GM12874 (cell line): Measurements from ENCODE around the gene ASNS.

Experiments used
- TF ChIP-seq, protein P1 (sequence below): IDR thresholded peaks from 2 replicates; pipeline ENCODE4 v1.5.1; 2011; ENCODE audit warnings: low read depth, mild to moderate bottlenecking, control low read depth, low read length, moderate library complexity; ENCODE audit not compliant: insufficient read depth

ASNS gene, protein sequence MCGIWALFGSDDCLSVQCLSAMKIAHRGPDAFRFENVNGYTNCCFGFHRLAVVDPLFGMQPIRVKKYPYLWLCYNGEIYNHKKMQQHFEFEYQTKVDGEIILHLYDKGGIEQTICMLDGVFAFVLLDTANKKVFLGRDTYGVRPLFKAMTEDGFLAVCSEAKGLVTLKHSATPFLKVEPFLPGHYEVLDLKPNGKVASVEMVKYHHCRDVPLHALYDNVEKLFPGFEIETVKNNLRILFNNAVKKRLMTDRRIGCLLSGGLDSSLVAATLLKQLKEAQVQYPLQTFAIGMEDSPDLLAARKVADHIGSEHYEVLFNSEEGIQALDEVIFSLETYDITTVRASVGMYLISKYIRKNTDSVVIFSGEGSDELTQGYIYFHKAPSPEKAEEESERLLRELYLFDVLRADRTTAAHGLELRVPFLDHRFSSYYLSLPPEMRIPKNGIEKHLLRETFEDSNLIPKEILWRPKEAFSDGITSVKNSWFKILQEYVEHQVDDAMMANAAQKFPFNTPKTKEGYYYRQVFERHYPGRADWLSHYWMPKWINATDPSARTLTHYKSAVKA

GRCh38 chr7:97872025-97872669 lies at the start of gene ASNS:
TSS of gene ASNS (minus strand) at chr7:97872408. CDS start at chr7:97869156, 3,252 bp downstream.
- TF ChIP-seq, protein P1, sequence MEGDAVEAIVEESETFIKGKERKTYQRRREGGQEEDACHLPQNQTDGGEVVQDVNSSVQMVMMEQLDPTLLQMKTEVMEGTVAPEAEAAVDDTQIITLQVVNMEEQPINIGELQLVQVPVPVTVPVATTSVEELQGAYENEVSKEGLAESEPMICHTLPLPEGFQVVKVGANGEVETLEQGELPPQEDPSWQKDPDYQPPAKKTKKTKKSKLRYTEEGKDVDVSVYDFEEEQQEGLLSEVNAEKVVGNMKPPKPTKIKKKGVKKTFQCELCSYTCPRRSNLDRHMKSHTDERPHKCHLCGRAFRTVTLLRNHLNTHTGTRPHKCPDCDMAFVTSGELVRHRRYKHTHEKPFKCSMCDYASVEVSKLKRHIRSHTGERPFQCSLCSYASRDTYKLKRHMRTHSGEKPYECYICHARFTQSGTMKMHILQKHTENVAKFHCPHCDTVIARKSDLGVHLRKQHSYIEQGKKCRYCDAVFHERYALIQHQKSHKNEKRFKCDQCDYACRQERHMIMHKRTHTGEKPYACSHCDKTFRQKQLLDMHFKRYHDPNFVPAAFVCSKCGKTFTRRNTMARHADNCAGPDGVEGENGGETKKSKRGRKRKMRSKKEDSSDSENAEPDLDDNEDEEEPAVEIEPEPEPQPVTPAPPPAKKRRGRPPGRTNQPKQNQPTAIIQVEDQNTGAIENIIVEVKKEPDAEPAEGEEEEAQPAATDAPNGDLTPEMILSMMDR, result no peak

DNA sequence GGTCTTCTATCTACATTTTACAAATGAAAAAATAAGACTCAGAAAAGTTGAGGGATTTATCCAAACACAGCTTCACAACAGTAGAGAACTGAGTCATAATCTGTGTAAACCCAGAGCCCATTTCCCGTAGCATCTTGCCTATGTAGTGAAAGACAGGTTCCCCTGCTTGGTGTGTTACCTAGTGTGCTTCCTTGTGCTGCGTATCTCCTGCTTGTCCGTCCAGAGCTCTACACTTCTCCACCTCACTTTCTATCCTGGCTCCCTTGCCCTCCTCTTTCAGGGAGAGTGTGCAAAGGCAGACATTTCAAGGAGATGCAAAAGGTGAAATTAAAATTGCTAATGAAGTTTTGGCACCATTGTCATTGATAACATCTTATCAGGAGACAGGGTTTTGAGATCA lies 1.4 kb upstream of the ASNS start:
- TF ChIP-seq, protein P1, result no peak

GRCh38 chr7:97871659-97872024 lies 566 bp downstream of the ASNS start:
- TF ChIP-seq, protein P1, result no peak

DNA sequence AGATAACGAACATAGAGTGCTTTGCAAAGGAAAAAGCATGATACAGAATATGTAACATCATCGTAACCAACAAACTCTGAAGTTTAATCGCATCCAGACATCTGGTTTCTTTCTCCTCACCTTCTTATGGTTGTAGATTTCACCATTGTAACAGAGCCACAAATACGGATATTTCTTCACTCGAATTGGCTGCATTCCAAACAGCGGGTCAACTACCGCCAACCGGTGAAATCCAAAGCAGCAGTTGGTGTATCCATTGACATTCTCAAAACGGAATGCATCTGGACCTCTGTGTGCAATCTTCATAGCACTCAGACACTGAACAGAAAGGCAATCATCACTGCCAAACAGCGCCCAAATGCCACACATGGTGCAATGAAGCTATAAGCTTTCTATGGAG lies 3.4 kb downstream of the ASNS start:
- TF ChIP-seq, protein P1, result no peak

- TF ChIP-seq, protein P1, result no peak
Observed at GRCh38 chr7:97868314-97868713, 3.9 kb downstream of the ASNS start.

DNA sequence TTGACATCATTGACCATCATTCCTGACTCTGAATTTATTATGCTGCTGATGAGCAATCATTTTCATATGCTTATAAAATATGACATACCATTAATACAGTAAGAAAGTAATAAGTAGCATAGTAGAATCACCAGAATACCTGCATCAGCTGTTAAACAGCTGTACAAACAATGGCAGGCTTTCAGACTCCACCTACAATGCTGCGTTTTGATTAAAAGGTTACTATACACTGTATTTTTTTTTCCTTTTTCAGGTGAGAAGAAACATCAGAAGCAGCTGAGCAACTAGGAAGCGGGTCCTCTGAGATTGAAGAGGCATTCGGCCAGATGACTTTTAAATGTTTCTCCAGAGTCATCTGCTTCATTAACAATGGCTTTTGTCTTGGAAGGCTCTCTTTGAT lies 7.1 kb downstream of the ASNS start:
- TF ChIP-seq, protein P1, result no peak

DNA sequence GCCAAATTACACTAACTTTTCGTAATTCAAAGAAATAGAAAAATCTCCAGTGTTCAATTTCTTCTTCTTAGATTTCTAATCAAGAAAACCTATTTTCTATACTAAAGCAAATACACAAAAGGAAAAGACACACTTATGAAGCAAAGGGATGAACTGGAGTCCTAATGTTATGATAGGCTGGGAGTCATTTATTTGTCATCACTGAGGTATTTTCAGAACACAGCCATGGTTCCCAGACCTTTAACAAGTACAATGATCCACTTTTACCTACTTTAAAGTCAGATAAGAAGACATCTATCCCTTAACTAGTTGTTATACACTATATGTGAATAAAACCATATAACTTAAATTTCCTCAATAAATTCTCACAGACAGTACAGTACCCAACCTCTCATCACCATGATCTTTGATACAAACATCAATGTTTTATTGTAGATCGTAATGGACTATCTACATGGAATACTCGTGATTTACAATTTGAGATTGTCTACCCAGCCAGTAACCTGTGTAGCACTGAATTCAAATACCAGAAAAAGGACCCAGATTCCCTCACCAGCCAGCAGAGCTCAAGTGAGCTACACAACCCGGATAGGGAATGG lies 12.5 kb downstream of the ASNS start:
- TF ChIP-seq, protein P1, result no peak
